ENCODE results near the gene FABP1. TPM values are rescaled to one million over a fixed set of nuclear protein-coding genes. Genes with fewer than 3 reads are reported as not detected.

Gene FABP1
- total RNA-seq: not detected in 2 replicates

DNA sequence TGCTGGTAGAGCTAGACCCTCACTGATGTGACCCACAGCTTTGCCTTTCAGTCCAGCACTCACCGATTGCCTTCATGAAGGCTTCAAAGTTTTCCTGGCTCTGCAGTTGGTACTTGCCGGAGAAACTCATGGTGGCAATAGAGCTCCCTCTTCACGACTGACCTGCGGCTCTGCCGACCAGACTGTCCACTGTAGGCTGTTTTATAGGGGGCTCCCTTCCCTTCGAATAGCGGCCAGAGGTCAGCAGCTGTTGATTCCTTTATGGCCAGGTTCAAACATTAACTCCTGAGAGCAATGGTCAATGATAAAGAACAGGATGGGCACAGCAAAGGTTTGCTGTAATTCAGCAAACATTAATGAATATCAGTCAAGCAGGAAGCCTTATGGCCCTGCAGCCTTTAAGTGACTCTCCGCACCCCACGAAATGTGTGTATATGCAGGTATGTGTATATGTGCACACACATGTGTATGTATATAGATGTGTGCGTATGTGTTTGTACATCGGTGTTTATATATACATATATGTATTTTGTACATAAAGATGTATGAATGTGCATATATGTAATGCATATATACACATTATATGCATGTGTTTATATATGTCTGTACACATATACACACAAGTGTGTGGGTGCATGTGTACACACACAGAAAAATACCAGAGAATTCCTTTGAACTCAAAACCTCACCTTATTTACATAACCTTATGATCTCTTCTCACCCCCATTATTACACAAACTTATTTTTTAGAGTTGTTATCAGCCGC lies at the start of gene FABP1:
TSS of gene FABP1 (minus strand) at position 175 of the 766 bp plus-strand sequence. CDS start at position 130, 45 bp downstream.

Other genes starting within 250 kb of the FABP1 start
- 14.6 and 238 TPM in 2 replicates for gene RNU2-63P, start 111.5 kb downstream of the FABP1 start, total RNA-seq
- 10.1 and 11.0 TPM in 2 replicates for gene KRCC1, start 72.3 kb downstream of the FABP1 start, total RNA-seq
- gene SMYD1, start 60.2 kb downstream of the FABP1 start, total RNA-seq: not detected in 2 replicates
- 0.13 and 0.65 TPM in 2 replicates for gene THNSL2, start 42.3 kb upstream of the FABP1 start, total RNA-seq